Brain microvascular endothelial cell (primary cell): Measurements from ENCODE around the gene GPT2.
A peak's percentile ranks its signal among the peaks of the same experiment; 100 is the strongest.

ENCODE experiments used
- DNase-seq: peaks from one replicate; pipeline ENCODE4 v3.0.0-alpha.2; 2020
- H3K27ac ChIP-seq: fragments of 250-450 bp; sonication (Bioruptor Pico); 2 replicates; pipeline ENCODE4 v1.5.1; 2020; ENCODE audit warnings: mild to moderate bottlenecking, moderate library complexity
- H3K27me3 ChIP-seq: fragments of 250-450 bp; sonication (Bioruptor Pico); replicated peaks from 2 replicates; pipeline ENCODE4 v1.5.1; 2020; ENCODE audit warnings: mild to moderate bottlenecking
- H3K36me3 ChIP-seq: fragments of 250-450 bp; sonication (Bioruptor Pico); replicated peaks from 2 replicates; pipeline ENCODE4 v1.5.1; 2020; ENCODE audit warnings: mild to moderate bottlenecking
- H3K4me3 ChIP-seq: 2 replicates; pipeline ENCODE4 v1.5.1; 2011; ENCODE audit warnings: low read depth, mild to moderate bottlenecking, control low read depth, low read length, moderate library complexity
- in situ Hi-C: cut with HindIII; loops from 2 replicates; pipeline ENCODE4 v1.10.0; 2017; ENCODE audit warnings: low sequenced_read_pairs, low pct_ligation_motif_present
- TF ChIP-seq, protein P1 (sequence below): IDR thresholded peaks from 2 replicates; pipeline ENCODE4 v1.5.1; 2011; ENCODE audit warnings: low read depth, mild to moderate bottlenecking, moderate library complexity, low read length, control low read depth, inconsistent platforms; ENCODE audit errors: missing control alignments

The GPT2 gene

DNA sequence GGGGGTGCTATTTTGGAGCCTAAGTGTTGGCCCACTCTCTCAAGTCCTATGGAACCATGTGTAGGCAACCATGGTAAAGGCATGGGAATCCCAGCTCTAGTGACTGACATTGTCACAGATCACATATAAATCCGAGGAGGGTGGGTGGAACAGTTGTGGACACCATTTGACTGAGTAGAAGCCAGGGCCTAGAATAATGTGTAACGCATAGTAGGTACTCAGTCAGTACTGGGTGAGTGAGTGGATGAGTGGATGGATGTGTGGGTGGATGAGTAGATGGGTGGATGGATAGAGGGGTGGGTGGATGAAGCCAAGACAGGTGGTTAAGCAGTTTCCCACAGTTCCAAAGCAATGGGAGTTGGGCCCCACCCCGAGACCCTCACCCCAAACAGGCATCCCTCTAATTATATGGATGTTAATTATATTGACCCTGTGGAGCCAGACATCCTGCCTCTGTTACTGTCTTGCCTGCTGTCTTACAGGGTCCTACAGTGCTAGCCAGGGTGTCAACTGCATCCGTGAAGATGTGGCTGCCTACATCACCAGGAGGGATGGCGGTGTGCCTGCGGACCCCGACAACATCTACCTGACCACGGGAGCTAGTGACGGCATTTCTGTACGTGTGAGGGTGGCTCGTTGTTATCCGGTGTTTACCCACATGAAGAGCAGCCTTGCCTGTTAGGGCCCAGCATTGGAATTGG lies 22.3 kb downstream of the GPT2 start:
- DNase-seq, result no peak
- Histone ChIP-seq H3K36me3 (peaks cover 3% of the 10 kb centered on the region), H3K27ac (no peak overlapping the region), H3K4me3 (no peak overlapping the region), H3K27me3 (no peaks in the 10 kb centered on the region)
- in situ Hi-C loops, result no loop called here
- TF ChIP-seq, protein P1, sequence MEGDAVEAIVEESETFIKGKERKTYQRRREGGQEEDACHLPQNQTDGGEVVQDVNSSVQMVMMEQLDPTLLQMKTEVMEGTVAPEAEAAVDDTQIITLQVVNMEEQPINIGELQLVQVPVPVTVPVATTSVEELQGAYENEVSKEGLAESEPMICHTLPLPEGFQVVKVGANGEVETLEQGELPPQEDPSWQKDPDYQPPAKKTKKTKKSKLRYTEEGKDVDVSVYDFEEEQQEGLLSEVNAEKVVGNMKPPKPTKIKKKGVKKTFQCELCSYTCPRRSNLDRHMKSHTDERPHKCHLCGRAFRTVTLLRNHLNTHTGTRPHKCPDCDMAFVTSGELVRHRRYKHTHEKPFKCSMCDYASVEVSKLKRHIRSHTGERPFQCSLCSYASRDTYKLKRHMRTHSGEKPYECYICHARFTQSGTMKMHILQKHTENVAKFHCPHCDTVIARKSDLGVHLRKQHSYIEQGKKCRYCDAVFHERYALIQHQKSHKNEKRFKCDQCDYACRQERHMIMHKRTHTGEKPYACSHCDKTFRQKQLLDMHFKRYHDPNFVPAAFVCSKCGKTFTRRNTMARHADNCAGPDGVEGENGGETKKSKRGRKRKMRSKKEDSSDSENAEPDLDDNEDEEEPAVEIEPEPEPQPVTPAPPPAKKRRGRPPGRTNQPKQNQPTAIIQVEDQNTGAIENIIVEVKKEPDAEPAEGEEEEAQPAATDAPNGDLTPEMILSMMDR, result no peak

DNA sequence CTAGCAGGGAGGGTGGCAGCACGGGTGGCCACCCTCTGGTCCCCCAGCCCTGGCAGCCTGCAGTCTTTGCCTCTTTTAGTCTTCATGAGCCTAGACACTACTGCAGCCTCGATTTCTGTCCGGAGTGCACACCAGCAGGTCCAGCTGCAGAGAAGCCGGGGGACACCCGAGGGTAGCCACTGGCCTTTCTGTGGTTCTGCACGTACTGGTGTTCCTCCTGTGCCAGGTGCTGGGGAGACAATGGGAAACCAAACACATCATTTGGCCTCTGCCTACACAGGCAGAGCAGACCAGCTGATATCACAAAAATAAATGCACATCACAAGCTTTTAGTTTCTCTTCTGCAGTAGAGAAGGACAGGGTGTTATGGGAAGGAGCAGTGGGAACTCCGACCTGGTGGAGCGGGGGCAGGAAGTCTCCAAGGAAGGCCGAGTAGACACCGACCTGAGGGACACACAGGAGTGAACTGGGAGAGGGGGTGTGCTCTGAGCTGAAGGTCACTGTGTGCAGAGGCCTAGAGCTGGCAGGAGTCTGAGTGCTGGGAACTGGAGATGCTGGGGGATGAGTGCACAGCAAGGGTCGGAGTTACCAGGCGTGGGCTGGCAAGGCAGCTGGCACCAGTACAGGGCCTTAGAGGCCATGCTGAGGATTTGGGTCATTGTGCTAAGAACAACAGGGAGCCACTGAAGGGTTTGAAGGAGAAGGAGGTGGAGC lies 23.1 kb downstream of the GPT2 start:
- no peak overlapping the region for H3K27ac ChIP-seq
- in situ Hi-C loops, result no loop called here
- no peak for DNase-seq
- TF ChIP-seq, protein P1, result no peak
- no peak overlapping the region for H3K4me3 ChIP-seq
- no peaks in the 10 kb centered on the region for H3K27me3 ChIP-seq
- H3K36me3 ChIP-seq, result peaks cover 3% of the 10 kb centered on the region

DNA sequence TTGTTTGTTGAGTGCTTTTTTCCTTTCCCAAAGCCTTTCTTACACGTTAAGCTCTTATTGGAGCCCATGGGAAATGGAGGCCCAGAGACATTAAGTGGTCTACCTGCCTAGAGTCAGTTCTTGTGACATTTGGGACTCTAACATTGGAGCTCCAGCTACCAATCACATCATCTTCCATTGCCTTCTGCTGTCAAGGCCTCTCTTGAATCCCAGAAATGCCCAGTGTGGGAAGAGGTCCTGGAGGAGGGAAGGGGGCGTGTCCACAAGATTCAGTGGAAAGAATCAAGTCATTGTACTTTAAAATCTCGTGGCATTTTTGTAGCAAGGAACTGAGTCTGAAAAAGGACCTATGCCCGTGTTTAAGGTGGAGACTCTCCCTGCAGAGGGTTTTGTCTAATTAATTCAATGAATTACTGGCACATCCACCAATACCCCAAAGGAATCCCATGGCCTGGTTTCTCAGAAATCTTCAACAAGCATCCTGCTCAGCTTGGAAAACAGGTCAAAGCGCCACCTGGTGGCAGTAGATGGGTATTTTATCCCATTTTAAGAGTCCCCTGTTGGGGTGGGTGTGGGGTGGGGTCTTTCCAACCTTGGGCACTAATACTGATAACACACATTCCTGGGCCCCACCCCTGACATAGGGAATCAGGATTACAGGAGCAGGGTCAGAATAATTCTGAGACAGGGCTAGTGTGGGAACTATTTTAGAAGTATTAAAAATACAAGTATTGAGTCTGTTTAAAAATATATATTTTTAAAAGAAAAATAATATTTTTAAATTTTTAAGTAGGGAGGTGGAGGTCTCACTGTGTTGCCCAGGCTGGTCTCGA lies 24.6 kb downstream of the GPT2 start:
- TF ChIP-seq, protein P1, result peak; percentile 74
- DNase-seq, result peak; percentile 45
- peaks cover 3% of the 10 kb centered on the region for H3K36me3 ChIP-seq
- no peak overlapping the region for H3K27ac ChIP-seq
- in situ Hi-C loops, result no loop called here
- no peak overlapping the region for H3K4me3 ChIP-seq
- H3K27me3 ChIP-seq, result no peaks in the 10 kb centered on the region

DNA sequence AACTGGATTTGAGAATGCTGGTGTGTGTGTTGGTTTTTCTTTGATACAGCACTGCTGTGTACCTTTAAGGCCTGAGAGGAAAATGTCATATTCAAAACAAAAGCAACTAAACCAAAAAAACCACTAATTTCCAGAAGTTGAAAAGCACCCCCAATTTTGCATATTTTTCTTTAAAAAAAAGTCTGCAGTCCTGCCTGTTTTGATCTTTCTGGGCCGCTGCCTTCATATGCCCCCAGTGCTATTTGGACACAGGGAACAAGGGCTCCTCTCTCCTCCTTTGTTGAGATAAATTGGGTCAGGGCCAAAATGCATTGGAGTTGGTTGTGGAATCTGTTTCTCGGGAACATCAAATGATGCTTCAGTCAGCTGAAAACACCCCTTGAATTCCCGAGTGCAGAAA lies 26.9 kb downstream of the GPT2 start:
- Histone ChIP-seq H3K36me3 (peaks cover 6% of the 10 kb centered on the region), H3K27me3 (no peaks in the 10 kb centered on the region), H3K4me3 (no peak overlapping the region), H3K27ac (no peak overlapping the region)
- in situ Hi-C loops, result no loop called here
- TF ChIP-seq, protein P1, result no peak
- no peak for DNase-seq

DNA sequence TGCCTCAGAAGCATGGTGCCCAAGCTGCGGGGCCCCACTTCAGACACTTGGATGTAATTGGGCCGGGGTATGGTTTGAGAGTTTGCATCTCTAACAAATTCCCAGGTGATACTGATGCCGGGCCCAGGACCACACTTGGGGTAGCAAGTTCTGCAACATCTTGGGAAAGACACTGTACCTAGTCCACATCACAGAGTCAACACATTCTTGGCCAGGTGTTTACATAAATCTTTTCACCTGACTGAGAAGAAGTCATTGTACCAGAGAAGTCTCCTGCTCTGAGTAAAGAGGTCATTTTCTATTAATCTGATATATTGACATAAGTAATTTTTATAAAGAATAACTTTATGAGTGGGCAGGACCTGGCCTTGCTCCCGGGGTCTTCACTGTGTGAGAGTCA lies 27.5 kb downstream of the GPT2 start:
- in situ Hi-C loops, result no loop called here
- Histone ChIP-seq H3K27me3 (no peaks in the 10 kb centered on the region), H3K4me3 (no peak overlapping the region), H3K36me3 (peaks cover 6% of the 10 kb centered on the region), H3K27ac (no peak overlapping the region)
- no peak for DNase-seq
- TF ChIP-seq, protein P1, result no peak
